HG02678 (cell line): Measurements from ENCODE around the gene ALDH1B1.
"Not testable (repeated sequence)": the region's sequence is repeated elsewhere in the genome, so short reads cannot be mapped to it uniquely, and the experiment has no call there.

Source experiments
- ATAC-seq: cut with Tn5 transposase; IDR thresholded peaks from one replicate; pipeline ENCODE4 v1.9.1; 2021; ENCODE audit warnings: mild to moderate bottlenecking, moderate library complexity; ENCODE audit not compliant: unreplicated experiment

ALDH1B1 gene

GRCh38 chr9:38385896-38386295 lies 6.6 kb upstream of the ALDH1B1 start:
- ATAC-seq: no peak

- ATAC-seq: no peak
Observed at GRCh38 chr9:38386319-38386895, 6.1 kb upstream of the ALDH1B1 start.

GRCh38 chr9:38387066-38387465 lies 5.4 kb upstream of the ALDH1B1 start:
- no peak for ATAC-seq

GRCh38 chr9:38387751-38388150 lies 4.8 kb upstream of the ALDH1B1 start:
- no peak for ATAC-seq

- ATAC-seq: no peak
Observed at GRCh38 chr9:38388283-38389223, 3.9 kb upstream of the ALDH1B1 start.

GRCh38 chr9:38389313-38389712 lies 3.2 kb upstream of the ALDH1B1 start:
- no peak for ATAC-seq

GRCh38 chr9:38390442-38390841 lies 2.1 kb upstream of the ALDH1B1 start:
- ATAC-seq: no peak

- no peak for ATAC-seq
Observed at GRCh38 chr9:38390851-38391250, 1.7 kb upstream of the ALDH1B1 start.

- no peak for ATAC-seq
Observed at GRCh38 chr9:38391278-38392118, 1.0 kb upstream of the ALDH1B1 start.

- ATAC-seq: no peak
Observed at GRCh38 chr9:38393128-38393796, 760 bp downstream of the ALDH1B1 start.

- no peak for ATAC-seq
Observed at GRCh38 chr9:38394416-38394815, 1.9 kb downstream of the ALDH1B1 start.

GRCh38 chr9:38395653-38396370 lies 3.3 kb downstream of the ALDH1B1 start:
- no peak for ATAC-seq

GRCh38 chr9:38396371-38396671 lies 3.8 kb downstream of the ALDH1B1 start:
- no peak for ATAC-seq

- not testable (repeated sequence) for ATAC-seq
Observed at GRCh38 chr9:38399191-38399590, 6.7 kb downstream of the ALDH1B1 start.

GRCh38 chr9:38401994-38402393 lies 9.5 kb downstream of the ALDH1B1 start:
- ATAC-seq: no peak

- ATAC-seq: no peak
Observed at GRCh38 chr9:38404314-38404713, 11.8 kb downstream of the ALDH1B1 start.

GRCh38 chr9:38405785-38406184 lies 13.3 kb downstream of the ALDH1B1 start:
- ATAC-seq: no peak

- no peak for ATAC-seq
Observed at GRCh38 chr9:38406476-38407186, 14.1 kb downstream of the ALDH1B1 start.

- ATAC-seq: no peak
Observed at GRCh38 chr9:38408719-38409118, 16.2 kb downstream of the ALDH1B1 start.

GRCh38 chr9:38412751-38413150 lies 20.2 kb downstream of the ALDH1B1 start:
- ATAC-seq: no peak
